Trophoblast cell (in vitro differentiated cells and primary cell): ENCODE measurements around the gene MPZ.
A peak's percentile ranks its signal among the peaks of the same experiment; 100 is the strongest.
"Not testable (repeated sequence)": the region's sequence is repeated elsewhere in the genome, so short reads cannot be mapped to it uniquely, and the experiment has no call there.

Source experiments
- DNase-seq, 2 donors: peaks; one replicate each; pipeline ENCODE4 v3.0.0-alpha.2; 2016
- H2AFZ ChIP-seq: 2 replicates; pipeline ENCODE4 v1.6.1; 2013; ENCODE audit warnings: low read length, moderate library complexity, mild to moderate bottlenecking; ENCODE audit not compliant: insufficient read depth, poor library complexity
- H2AK5ac ChIP-seq: 2 replicates; pipeline ENCODE4 v1.6.1; 2013; ENCODE audit warnings: mild to moderate bottlenecking, low read length
- H2BK120ac ChIP-seq: 2 replicates; pipeline ENCODE4 v1.6.1; 2013; ENCODE audit warnings: low read length, mild to moderate bottlenecking, moderate library complexity; ENCODE audit not compliant: insufficient read depth, poor library complexity
- H2BK12ac ChIP-seq: 2 replicates; pipeline ENCODE4 v1.6.1; 2013; ENCODE audit warnings: mild to moderate bottlenecking, low read length, moderate library complexity
- H2BK5ac ChIP-seq: 2 replicates; pipeline ENCODE4 v1.6.1; 2013; ENCODE audit warnings: low read length, low read depth, moderate library complexity, mild to moderate bottlenecking; ENCODE audit not compliant: poor library complexity
- H3K14ac ChIP-seq: 2 replicates; pipeline ENCODE4 v1.6.1; 2013; ENCODE audit warnings: mild to moderate bottlenecking, low read length
- H3K18ac ChIP-seq: 2 replicates; pipeline ENCODE4 v1.6.1; 2013; ENCODE audit warnings: mild to moderate bottlenecking, low read length
- H3K23ac ChIP-seq: 2 replicates; pipeline ENCODE4 v1.6.1; 2013; ENCODE audit warnings: low read length
- H3K27ac ChIP-seq: 2 replicates; pipeline ENCODE4 v1.5.1; 2013; ENCODE audit warnings: low read depth, mild to moderate bottlenecking, inconsistent platforms, low read length, moderate library complexity
- H3K27me3 ChIP-seq: 2 replicates; pipeline ENCODE4 v1.6.1; 2013; ENCODE audit warnings: inconsistent platforms, mild to moderate bottlenecking, low read length, moderate library complexity; ENCODE audit not compliant: insufficient read depth
- H3K36me3 ChIP-seq, 2 experiments: 1 replicate in 1 of 2; 2 replicates in 1 of 2; pipeline ENCODE4 v1.6.1; 2013; ENCODE audit warnings: low read length in 2 of 2, mild to moderate bottlenecking in 2 of 2, moderate library complexity in 1 of 2; ENCODE audit not compliant: insufficient read depth in 2 of 2, control insufficient read depth in 1 of 2
- H3K4ac ChIP-seq: 2 replicates; pipeline ENCODE4 v1.6.1; 2013; ENCODE audit warnings: low read depth, mild to moderate bottlenecking, low read length, moderate library complexity
- H3K4me1 ChIP-seq, 2 experiments: 1 replicate in 1 of 2; 2 replicates in 1 of 2; pipeline ENCODE4 v1.6.1; 2013; ENCODE audit warnings: low read length in 2 of 2, mild to moderate bottlenecking in 2 of 2, moderate library complexity in 1 of 2; ENCODE audit not compliant: insufficient read depth in 2 of 2, control insufficient read depth in 1 of 2
- H3K4me2 ChIP-seq: 2 replicates; pipeline ENCODE4 v1.6.1; 2013; ENCODE audit warnings: inconsistent platforms, mild to moderate bottlenecking, low read length, moderate library complexity
- H3K4me3 ChIP-seq: 2 replicates; pipeline ENCODE4 v1.5.1; 2013; ENCODE audit warnings: mild to moderate bottlenecking, low read depth, low read length, inconsistent platforms
- H3K79me1 ChIP-seq: one replicate; pipeline ENCODE4 v1.6.1; 2013; ENCODE audit warnings: low read length
- H3K79me2 ChIP-seq: 2 replicates; pipeline ENCODE4 v1.6.1; 2013; ENCODE audit warnings: low read length, mild to moderate bottlenecking; ENCODE audit not compliant: control insufficient read depth, insufficient read depth, poor library complexity
- H3K9ac ChIP-seq: 2 replicates; pipeline ENCODE4 v1.6.1; 2013; ENCODE audit warnings: mild to moderate bottlenecking, low read length
- H3K9me3 ChIP-seq: 2 replicates; pipeline ENCODE4 v1.6.1; 2013; ENCODE audit warnings: low read depth, mild to moderate bottlenecking, control low read depth, inconsistent platforms, low read length; ENCODE audit not compliant: insufficient read depth
- H4K12ac ChIP-seq: 2 replicates; pipeline ENCODE4 v1.6.1; 2013; ENCODE audit warnings: low read depth, mild to moderate bottlenecking, low read length, moderate library complexity
- H4K8ac ChIP-seq: 2 replicates; pipeline ENCODE4 v1.6.1; 2013; ENCODE audit warnings: low read depth, mild to moderate bottlenecking, low read length, moderate library complexity
- H4K91ac ChIP-seq: one replicate; pipeline ENCODE4 v1.6.1; 2013; ENCODE audit warnings: low read depth, mild to moderate bottlenecking, low read length, moderate library complexity
- WGBS: extraction: QIAGEN DNeasy Blood & Tissue Kit; methylation state at CpG from one replicate; pipeline ENCODE4 v1.1.7; 2013; ENCODE audit warnings: missing lambda C conversion rate; ENCODE audit not compliant: insufficient read length, insufficient coverage; ENCODE audit errors: extremely low coverage; 5-methylcytosine and 5-hydroxymethylcytosine counted together

MPZ gene

GRCh38 chr1:161255955-161256520, 53.7 kb downstream of the MPZ start:
- not testable (repeated sequence) for H4K12ac ChIP-seq, H2BK120ac ChIP-seq, H3K27ac ChIP-seq, H3K36me3 ChIP-seq, H3K9me3 ChIP-seq, H3K79me2 ChIP-seq, H3K14ac ChIP-seq, H3K18ac ChIP-seq, H3K4ac ChIP-seq, H3K79me1 ChIP-seq, H3K9ac ChIP-seq, H2AK5ac ChIP-seq, H2AFZ ChIP-seq, H2BK12ac ChIP-seq, H2BK5ac ChIP-seq, H3K4me2 ChIP-seq, H3K4me3 ChIP-seq, H4K8ac ChIP-seq, H4K91ac ChIP-seq, H3K23ac ChIP-seq
- H3K27me3 ChIP-seq = peaks cover 15% of the 10 kb centered on the region
- peak in 1 of 2 donors; percentile 54 for DNase-seq
- WGBS = no CpG with 5 or more reads among the region's 4 CpGs
- peaks cover 5 to 10% of the 10 kb centered on the region in 2 experiments for H3K4me1 ChIP-seq

GRCh38 chr1:161255302-161255701, 54.5 kb downstream of the MPZ start:
- H2AFZ ChIP-seq, H3K79me1 ChIP-seq: not testable (repeated sequence)
- no CpG with 5 or more reads among the region's 5 CpGs for WGBS

More at GRCh38 chr1:161255302-161255701, 54.5 kb downstream of the MPZ start:
- not testable (repeated sequence) for H2BK5ac ChIP-seq, H3K27ac ChIP-seq, H4K91ac ChIP-seq, H2BK120ac ChIP-seq, H3K23ac ChIP-seq, H3K79me2 ChIP-seq, H3K9me3 ChIP-seq, H3K9ac ChIP-seq, H2AK5ac ChIP-seq, H4K12ac ChIP-seq, H2BK12ac ChIP-seq, H3K4me2 ChIP-seq, H3K14ac ChIP-seq, H3K4me3 ChIP-seq, H3K18ac ChIP-seq, H4K8ac ChIP-seq, H3K36me3 ChIP-seq, H3K4ac ChIP-seq
- peaks cover 5 to 10% of the 10 kb centered on the region in 2 experiments for H3K4me1 ChIP-seq
- DNase-seq = peak in 1 of 2 donors; percentile 53
- peaks cover 13% of the 10 kb centered on the region for H3K27me3 ChIP-seq
